ENCODE measurements around the gene SRBD1.

GRCh38 chr2:45617496-45617895, 6.4 kb upstream of the SRBD1 start:
- TF ChIP-seq CTCF (IDR thresholded peaks at IDR 0.05 in 8 of 11, conservative IDR thresholded peaks at IDR 0.05 in 3 of 11) = no peak
- TF ChIP-seq POLR2A (IDR thresholded peaks at IDR 0.05) = no peak
- no peak for TF ChIP-seq POLR2AphosphoS5 (IDR thresholded peaks at IDR 0.05)

Data from spleen (tissue), 7 donors.